Esophagus muscularis mucosa (tissue), 3 donors: Measurements from ENCODE around the gene ZNF740.

Experiments used
- CTCF ChIP-seq, 3 experiments: fragments of 200-600 bp in 2 of 3; fragments of 450-650 bp in 1 of 3; sonication (generic) in 2 of 3; IDR thresholded peaks; one replicate each; pipeline ENCODE4 v1.5.1; 2017 to 2019; ENCODE audit warnings: antibody characterized with exemption in 3 of 3, mild to moderate bottlenecking in 2 of 3, moderate library complexity in 1 of 3
- POLR2A ChIP-seq: fragments of 450-650 bp; IDR thresholded peaks from one replicate; pipeline ENCODE4 v1.6.1; 2017; ENCODE audit warnings: antibody characterized with exemption, moderate library complexity, mild to moderate bottlenecking, low read depth
- POLR2AphosphoS5 ChIP-seq, 2 donors: sonication (generic); formaldehyde crosslinking; IDR thresholded peaks; one replicate each; pipeline ENCODE4 v1.6.1; 2017; ENCODE audit warnings: antibody characterized with exemption in 2 of 2

- TF ChIP-seq POLR2A (no peak), CTCF (IDR thresholded peaks at IDR 0.05) (peak; percentile 14 to 19 (median 18)), POLR2AphosphoS5 (IDR thresholded peaks at IDR 0.05) (peak; percentile 14 to 74)
These were observed 40.9 kb downstream of the ZNF740 start for GRCh38 chr12:53221203-53222080.
